SK-N-SH (cell line): ENCODE measurements around the gene EPHX1.

Experiments used
- CHD2 ChIP-seq: fragments of 150-350 bp; IDR thresholded peaks from 2 replicates; pipeline ENCODE4 v1.6.1; 2018; ENCODE audit warnings: low read length; ENCODE audit not compliant: partially characterized antibody
- EP300 ChIP-seq, 2 experiments: IDR thresholded peaks; 2 replicates each; pipeline versions ENCODE4 v1.4.0 to v1.6.1; 2012; ENCODE audit warnings: borderline replicate concordance in 1 of 2, low read depth in 1 of 2, low read length in 1 of 2
- EZH2phosphoT487 ChIP-seq: fragments of 200-600 bp; sonication (generic); IDR thresholded peaks from 2 replicates; pipeline ENCODE4 v1.6.1; 2017; ENCODE audit warnings: low read depth, mixed run types, mild to moderate bottlenecking, antibody characterized with exemption, moderate library complexity, borderline replicate concordance
- POLR2AphosphoS5 ChIP-seq: IDR thresholded peaks from 2 replicates; pipeline ENCODE4 v1.6.1; 2012; ENCODE audit warnings: low read depth, low read length
- RFX5 ChIP-seq: IDR thresholded peaks from 2 replicates; pipeline ENCODE4 v1.6.1; 2012; ENCODE audit warnings: mild to moderate bottlenecking, improper control_type of control experiment, low read length
- SIN3A ChIP-seq: IDR thresholded peaks from 2 replicates; pipeline ENCODE4 v1.6.1; 2012; ENCODE audit warnings: low read depth, mild to moderate bottlenecking, low read length, moderate library complexity, borderline replicate concordance
- TAF1 ChIP-seq: IDR thresholded peaks from 2 replicates; pipeline ENCODE4 v1.6.1; 2012; ENCODE audit warnings: low read depth, mild to moderate bottlenecking, low read length, moderate library complexity, borderline replicate concordance
- TEAD4 ChIP-seq: IDR thresholded peaks from 2 replicates; pipeline ENCODE4 v1.4.0; 2012; ENCODE audit warnings: mild to moderate bottlenecking, borderline replicate concordance; ENCODE audit not compliant: insufficient read depth
- TF ChIP-seq, protein P1 (sequence below): fragments of 200-600 bp; sonication (generic); IDR thresholded peaks from 2 replicates; pipeline ENCODE4 v1.6.1; 2017; ENCODE audit warnings: antibody characterized with exemption, mild to moderate bottlenecking, moderate library complexity
- TF ChIP-seq, protein P2 (sequence below): fragments of 150-350 bp; IDR thresholded peaks from 2 replicates; pipeline ENCODE4 v1.6.1; 2017; ENCODE audit warnings: antibody characterized with exemption, low read length, low read depth, borderline replicate concordance
- TF ChIP-seq, protein P3 (sequence below): IDR thresholded peaks from 2 replicates; pipeline ENCODE4 v1.6.1; 2012; ENCODE audit warnings: mild to moderate bottlenecking, low read depth, low read length, moderate library complexity
- TF ChIP-seq, protein P4 (sequence below): fragments of 150-350 bp; IDR thresholded peaks from 2 replicates; pipeline ENCODE4 v1.6.1; 2016; ENCODE audit warnings: mild to moderate bottlenecking, low read depth, low read length

DNA sequence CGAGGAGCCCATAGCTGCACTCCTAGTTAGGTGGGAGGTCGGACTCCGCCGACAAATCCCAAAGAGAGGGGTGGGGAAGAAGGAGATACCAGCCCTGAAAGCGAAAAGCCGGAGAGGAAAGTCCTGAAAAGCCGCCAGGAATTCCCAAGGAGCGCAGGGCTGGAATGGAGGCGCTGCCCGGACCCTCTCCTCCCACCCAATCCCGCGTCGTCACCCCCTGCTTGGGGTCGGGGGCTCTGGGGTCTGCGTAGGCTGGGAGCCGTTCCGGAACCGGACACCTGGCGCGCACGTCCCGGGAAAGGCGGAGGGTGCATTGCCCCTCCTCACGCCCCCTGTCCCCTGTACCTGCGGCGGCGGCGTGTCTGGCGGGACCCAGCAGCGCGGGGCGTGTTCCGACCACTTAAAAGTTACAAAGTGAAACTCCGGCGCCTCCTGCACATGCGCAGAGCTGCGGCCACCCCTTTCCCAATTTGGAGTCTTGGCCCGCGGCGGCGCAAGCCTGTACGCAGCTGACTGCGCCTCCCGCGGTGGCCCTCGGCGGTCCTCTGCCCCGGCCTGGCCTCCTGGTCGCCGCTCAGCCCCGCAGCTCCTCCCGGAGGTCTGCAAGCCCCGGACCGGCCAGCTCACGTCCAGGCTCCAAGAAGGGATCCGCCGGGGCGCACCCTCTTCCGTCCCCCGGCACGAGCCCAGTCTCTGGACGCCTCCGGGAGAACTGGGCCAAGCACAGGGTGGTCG, 72.2 kb downstream of the EPHX1 start, which contains the start of gene TMEM63A:
- TF ChIP-seq, protein P1, sequence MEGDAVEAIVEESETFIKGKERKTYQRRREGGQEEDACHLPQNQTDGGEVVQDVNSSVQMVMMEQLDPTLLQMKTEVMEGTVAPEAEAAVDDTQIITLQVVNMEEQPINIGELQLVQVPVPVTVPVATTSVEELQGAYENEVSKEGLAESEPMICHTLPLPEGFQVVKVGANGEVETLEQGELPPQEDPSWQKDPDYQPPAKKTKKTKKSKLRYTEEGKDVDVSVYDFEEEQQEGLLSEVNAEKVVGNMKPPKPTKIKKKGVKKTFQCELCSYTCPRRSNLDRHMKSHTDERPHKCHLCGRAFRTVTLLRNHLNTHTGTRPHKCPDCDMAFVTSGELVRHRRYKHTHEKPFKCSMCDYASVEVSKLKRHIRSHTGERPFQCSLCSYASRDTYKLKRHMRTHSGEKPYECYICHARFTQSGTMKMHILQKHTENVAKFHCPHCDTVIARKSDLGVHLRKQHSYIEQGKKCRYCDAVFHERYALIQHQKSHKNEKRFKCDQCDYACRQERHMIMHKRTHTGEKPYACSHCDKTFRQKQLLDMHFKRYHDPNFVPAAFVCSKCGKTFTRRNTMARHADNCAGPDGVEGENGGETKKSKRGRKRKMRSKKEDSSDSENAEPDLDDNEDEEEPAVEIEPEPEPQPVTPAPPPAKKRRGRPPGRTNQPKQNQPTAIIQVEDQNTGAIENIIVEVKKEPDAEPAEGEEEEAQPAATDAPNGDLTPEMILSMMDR, result peak; percentile 37
- TF ChIP-seq TAF1, result peak; percentile 56
- TF ChIP-seq RFX5, result no peak
- peak; percentile 71 for TF ChIP-seq POLR2AphosphoS5
- TF ChIP-seq EP300 (IDR thresholded peaks at IDR 0.05; ENCODE audit: borderline replicate concordance in 1 of 2, low read depth in 1 of 2, low read length in 1 of 2), result no peak
- TF ChIP-seq TEAD4, result no peak
- TF ChIP-seq, protein P2, sequence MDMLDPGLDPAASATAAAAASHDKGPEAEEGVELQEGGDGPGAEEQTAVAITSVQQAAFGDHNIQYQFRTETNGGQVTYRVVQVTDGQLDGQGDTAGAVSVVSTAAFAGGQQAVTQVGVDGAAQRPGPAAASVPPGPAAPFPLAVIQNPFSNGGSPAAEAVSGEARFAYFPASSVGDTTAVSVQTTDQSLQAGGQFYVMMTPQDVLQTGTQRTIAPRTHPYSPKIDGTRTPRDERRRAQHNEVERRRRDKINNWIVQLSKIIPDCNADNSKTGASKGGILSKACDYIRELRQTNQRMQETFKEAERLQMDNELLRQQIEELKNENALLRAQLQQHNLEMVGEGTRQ, result no peak
- TF ChIP-seq, protein P3, sequence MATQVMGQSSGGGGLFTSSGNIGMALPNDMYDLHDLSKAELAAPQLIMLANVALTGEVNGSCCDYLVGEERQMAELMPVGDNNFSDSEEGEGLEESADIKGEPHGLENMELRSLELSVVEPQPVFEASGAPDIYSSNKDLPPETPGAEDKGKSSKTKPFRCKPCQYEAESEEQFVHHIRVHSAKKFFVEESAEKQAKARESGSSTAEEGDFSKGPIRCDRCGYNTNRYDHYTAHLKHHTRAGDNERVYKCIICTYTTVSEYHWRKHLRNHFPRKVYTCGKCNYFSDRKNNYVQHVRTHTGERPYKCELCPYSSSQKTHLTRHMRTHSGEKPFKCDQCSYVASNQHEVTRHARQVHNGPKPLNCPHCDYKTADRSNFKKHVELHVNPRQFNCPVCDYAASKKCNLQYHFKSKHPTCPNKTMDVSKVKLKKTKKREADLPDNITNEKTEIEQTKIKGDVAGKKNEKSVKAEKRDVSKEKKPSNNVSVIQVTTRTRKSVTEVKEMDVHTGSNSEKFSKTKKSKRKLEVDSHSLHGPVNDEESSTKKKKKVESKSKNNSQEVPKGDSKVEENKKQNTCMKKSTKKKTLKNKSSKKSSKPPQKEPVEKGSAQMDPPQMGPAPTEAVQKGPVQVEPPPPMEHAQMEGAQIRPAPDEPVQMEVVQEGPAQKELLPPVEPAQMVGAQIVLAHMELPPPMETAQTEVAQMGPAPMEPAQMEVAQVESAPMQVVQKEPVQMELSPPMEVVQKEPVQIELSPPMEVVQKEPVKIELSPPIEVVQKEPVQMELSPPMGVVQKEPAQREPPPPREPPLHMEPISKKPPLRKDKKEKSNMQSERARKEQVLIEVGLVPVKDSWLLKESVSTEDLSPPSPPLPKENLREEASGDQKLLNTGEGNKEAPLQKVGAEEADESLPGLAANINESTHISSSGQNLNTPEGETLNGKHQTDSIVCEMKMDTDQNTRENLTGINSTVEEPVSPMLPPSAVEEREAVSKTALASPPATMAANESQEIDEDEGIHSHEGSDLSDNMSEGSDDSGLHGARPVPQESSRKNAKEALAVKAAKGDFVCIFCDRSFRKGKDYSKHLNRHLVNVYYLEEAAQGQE, result no peak
- TF ChIP-seq CHD2, result no peak
- TF ChIP-seq EZH2phosphoT487, result no peak
- TF ChIP-seq SIN3A, result no peak
- TF ChIP-seq, protein P4, sequence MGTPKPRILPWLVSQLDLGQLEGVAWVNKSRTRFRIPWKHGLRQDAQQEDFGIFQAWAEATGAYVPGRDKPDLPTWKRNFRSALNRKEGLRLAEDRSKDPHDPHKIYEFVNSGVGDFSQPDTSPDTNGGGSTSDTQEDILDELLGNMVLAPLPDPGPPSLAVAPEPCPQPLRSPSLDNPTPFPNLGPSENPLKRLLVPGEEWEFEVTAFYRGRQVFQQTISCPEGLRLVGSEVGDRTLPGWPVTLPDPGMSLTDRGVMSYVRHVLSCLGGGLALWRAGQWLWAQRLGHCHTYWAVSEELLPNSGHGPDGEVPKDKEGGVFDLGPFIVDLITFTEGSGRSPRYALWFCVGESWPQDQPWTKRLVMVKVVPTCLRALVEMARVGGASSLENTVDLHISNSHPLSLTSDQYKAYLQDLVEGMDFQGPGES, result no peak
